ENCODE data around the gene AFAP1.
A peak's percentile ranks its signal among the peaks of the same experiment; 100 is the strongest.

Gene AFAP1

GRCh38 chr4:7711307-7711963, 228.2 kb downstream of the AFAP1 start:
- no peak for DNase-seq

- DNase-seq, result no peak
These were observed 228.9 kb downstream of the AFAP1 start for GRCh38 chr4:7710576-7711306.

- DNase-seq, result no peak
These were observed 229.5 kb downstream of the AFAP1 start for GRCh38 chr4:7710126-7710525.

- no peak for DNase-seq
These were observed 230.2 kb downstream of the AFAP1 start for GRCh38 chr4:7709431-7709830.

- peak; percentile 9 for DNase-seq
These were observed 230.7 kb downstream of the AFAP1 start for GRCh38 chr4:7708981-7709380.

Data from fibroblast of skin of abdomen (primary cell).